Type B pancreatic cell (in vitro differentiated cells): Measurements from ENCODE around the gene ASXL2. TPM values are rescaled to one million over a fixed set of nuclear protein-coding genes. Genes with fewer than 3 reads are reported as not detected.

ENCODE experiments used
- DNase-seq: peaks from one replicate; pipeline ENCODE4 v3.0.0; 2021; ENCODE audit warnings: mixed read lengths; ENCODE audit not compliant: unreplicated experiment; ENCODE audit errors: extremely low spot score
- H3K27ac Mint-ChIP-seq: 2 replicates; pipeline ENCODE4 v1.8.0; 2021; ENCODE audit warnings: mild to moderate bottlenecking, mixed read lengths
- H3K27me3 Mint-ChIP-seq: 2 replicates; pipeline ENCODE4 v1.8.0; 2021; ENCODE audit warnings: mixed read lengths
- H3K36me3 Mint-ChIP-seq: 2 replicates; pipeline ENCODE4 v1.8.0; 2021; ENCODE audit warnings: mixed read lengths
- H3K4me1 Mint-ChIP-seq: one replicate; pipeline ENCODE4 v1.8.0; 2021; ENCODE audit warnings: mixed read lengths; ENCODE audit not compliant: unreplicated experiment
- H3K4me3 Mint-ChIP-seq: 2 replicates; pipeline ENCODE4 v1.8.0; 2021; ENCODE audit warnings: mild to moderate bottlenecking, mixed read lengths
- H3K9me3 Mint-ChIP-seq: 2 replicates; pipeline ENCODE4 v1.8.0; 2021; ENCODE audit warnings: mixed read lengths
- total RNA-seq: library from RNA; stranded (reverse); gene quantifications from 2 replicates; pipeline ENCODE4 v1.2.1, GENCODE V29; 2021; ENCODE audit warnings: low replicate concordance
- TF ChIP-seq, protein P1 (sequence below): fragments of 200-600 bp; sonication (generic); conservative IDR thresholded peaks from 2 replicates; pipeline ENCODE4 v1.5.0; 2021; ENCODE audit warnings: antibody characterized with exemption, mild to moderate bottlenecking

The ASXL2 gene
- total RNA-seq, 1 donor from 2014 or later = 29.2 TPM

DNA sequence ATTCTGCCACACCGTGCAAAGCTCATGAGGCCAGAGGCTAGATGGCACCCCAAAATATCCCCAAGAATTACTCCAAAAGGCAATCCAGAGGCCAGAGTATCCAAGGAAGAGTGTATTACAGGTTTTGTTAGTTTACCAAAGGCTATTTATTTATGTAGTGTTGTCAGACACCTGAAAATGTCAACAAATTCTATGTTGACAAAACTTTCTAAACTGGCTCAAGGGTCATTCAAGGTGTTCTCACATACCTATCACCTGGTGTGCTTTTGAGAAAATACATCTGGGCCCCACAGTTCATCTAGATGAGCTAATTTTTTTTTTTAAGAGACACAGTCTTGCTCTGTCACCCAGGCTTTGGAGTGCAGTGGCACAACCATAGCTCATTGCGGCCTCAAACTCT lies 192.5 kb downstream of the ASXL2 start:
- Mint-ChIP-seq H3K27me3 (no peaks in the 10 kb centered on the region), H3K4me1 (peaks cover 4% of the 10 kb centered on the region), H3K36me3 (no peaks in the 10 kb centered on the region), H3K27ac (no peak overlapping the region), H3K9me3 (no peaks in the 10 kb centered on the region), H3K4me3 (no peak overlapping the region)
- TF ChIP-seq, protein P1, sequence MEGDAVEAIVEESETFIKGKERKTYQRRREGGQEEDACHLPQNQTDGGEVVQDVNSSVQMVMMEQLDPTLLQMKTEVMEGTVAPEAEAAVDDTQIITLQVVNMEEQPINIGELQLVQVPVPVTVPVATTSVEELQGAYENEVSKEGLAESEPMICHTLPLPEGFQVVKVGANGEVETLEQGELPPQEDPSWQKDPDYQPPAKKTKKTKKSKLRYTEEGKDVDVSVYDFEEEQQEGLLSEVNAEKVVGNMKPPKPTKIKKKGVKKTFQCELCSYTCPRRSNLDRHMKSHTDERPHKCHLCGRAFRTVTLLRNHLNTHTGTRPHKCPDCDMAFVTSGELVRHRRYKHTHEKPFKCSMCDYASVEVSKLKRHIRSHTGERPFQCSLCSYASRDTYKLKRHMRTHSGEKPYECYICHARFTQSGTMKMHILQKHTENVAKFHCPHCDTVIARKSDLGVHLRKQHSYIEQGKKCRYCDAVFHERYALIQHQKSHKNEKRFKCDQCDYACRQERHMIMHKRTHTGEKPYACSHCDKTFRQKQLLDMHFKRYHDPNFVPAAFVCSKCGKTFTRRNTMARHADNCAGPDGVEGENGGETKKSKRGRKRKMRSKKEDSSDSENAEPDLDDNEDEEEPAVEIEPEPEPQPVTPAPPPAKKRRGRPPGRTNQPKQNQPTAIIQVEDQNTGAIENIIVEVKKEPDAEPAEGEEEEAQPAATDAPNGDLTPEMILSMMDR = no peak
- no peak for DNase-seq

DNA sequence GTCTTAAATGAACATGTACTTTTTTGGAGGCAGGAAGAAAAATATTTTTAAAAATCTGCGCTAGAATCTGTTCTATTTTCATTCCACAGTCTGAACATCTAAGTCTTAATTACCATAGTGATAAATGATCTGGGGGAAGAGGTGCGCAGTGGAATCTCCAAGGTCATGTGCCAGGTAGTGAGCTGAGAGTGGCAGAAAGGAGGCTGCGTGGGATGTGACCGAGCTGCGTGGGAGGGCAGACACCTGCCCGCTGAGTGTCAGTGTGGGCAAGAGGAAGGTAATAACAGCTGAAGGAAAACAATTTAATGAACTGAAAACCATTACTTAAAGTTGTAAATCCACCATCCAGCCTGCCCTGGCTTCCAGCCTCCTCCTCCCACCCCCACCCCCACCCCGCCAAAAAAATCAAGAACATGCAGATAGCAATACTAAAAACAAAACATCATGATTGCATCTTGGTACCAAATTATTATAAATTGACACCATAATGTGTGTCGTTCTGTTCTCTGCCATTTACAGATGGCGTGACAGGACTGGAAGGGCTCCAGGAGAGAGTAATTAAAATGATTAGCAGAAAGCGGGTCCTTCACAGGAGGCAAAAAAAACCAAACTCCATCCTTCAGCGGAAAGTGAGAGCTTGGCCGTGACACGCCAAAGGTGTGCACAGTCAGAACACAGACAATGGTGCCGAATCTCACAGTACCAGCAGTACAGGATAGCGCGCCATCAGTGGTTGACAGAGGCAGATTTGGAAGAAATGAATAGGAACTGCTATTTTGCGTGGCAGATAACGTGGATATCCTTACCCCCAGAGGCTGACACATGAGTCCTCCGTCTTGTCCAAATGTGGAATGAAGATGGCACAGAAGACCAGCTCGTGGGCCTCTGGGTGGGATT lies 193.5 kb downstream of the ASXL2 start:
- Mint-ChIP-seq H3K4me3 (no peak overlapping the region), H3K27ac (no peak overlapping the region), H3K4me1 (peaks cover 4% of the 10 kb centered on the region), H3K9me3 (no peaks in the 10 kb centered on the region), H3K36me3 (no peaks in the 10 kb centered on the region), H3K27me3 (no peaks in the 10 kb centered on the region)
- TF ChIP-seq, protein P1 = no peak
- DNase-seq = no peak

Other genes starting within 250 kb of the ASXL2 start
- gene DTNB, start 204.9 kb downstream of the ASXL2 start, total RNA-seq = 11.8 and 28.6 TPM in 2 replicates
- 15.4 and 25.5 TPM in 2 replicates for gene KIF3C, start 104.0 kb upstream of the ASXL2 start, total RNA-seq
- gene RAB10, start 155.6 kb upstream of the ASXL2 start, total RNA-seq = 143 and 186 TPM in 2 replicates